ENCODE measurements around the gene TBC1D9.
"Not testable (repeated sequence)": the region's sequence is repeated elsewhere in the genome, so short reads cannot be mapped to it uniquely, and the experiment has no call there.

The TBC1D9 gene

GRCh38 chr4:140790765-140791164, 34.6 kb upstream of the TBC1D9 start:
- peak; percentile 6 for DNase-seq (ENCODE audit: low read depth)
- H3K4me3 ChIP-seq (ENCODE audit: control insufficient read depth, low read depth, low read length) = no peak overlapping the region
- no peak for TF ChIP-seq CTCF (conservative IDR thresholded peaks at IDR 0.05; ENCODE audit: control insufficient read depth, insufficient read depth, low read depth, low read length)

- H3K4me3 ChIP-seq (ENCODE audit: control insufficient read depth, low read depth, low read length) = no peak overlapping the region
- no peak for DNase-seq (ENCODE audit: low read depth)
- TF ChIP-seq CTCF (conservative IDR thresholded peaks at IDR 0.05; ENCODE audit: control insufficient read depth, insufficient read depth, low read depth, low read length) = no peak
These were observed 34.0 kb upstream of the TBC1D9 start for GRCh38 chr4:140790171-140790570.

GRCh38 chr4:140789759-140790158, 33.6 kb upstream of the TBC1D9 start:
- DNase-seq (ENCODE audit: low read depth) = peak; percentile 44
- H3K4me3 ChIP-seq (ENCODE audit: control insufficient read depth, low read depth, low read length) = no peak overlapping the region
- TF ChIP-seq CTCF (conservative IDR thresholded peaks at IDR 0.05; ENCODE audit: control insufficient read depth, insufficient read depth, low read depth, low read length) = no peak

GRCh38 chr4:140782787-140783186, 26.6 kb upstream of the TBC1D9 start:
- not testable (repeated sequence) for DNase-seq (ENCODE audit: low read depth); H3K4me3 ChIP-seq (ENCODE audit: control insufficient read depth, low read depth, low read length)

- DNase-seq (ENCODE audit: low read depth) = no peak
- no peak for TF ChIP-seq CTCF (conservative IDR thresholded peaks at IDR 0.05; ENCODE audit: control insufficient read depth, insufficient read depth, low read depth, low read length)
- no peak overlapping the region for H3K4me3 ChIP-seq (ENCODE audit: control insufficient read depth, low read depth, low read length)
These were observed 25.4 kb upstream of the TBC1D9 start for GRCh38 chr4:140781596-140781995.

GRCh38 chr4:140777894-140778293, 21.7 kb upstream of the TBC1D9 start:
- TF ChIP-seq CTCF (conservative IDR thresholded peaks at IDR 0.05; ENCODE audit: control insufficient read depth, insufficient read depth, low read depth, low read length) = no peak
- no peak for DNase-seq (ENCODE audit: low read depth)
- no peak overlapping the region for H3K4me3 ChIP-seq (ENCODE audit: control insufficient read depth, low read depth, low read length)

- no peak for DNase-seq (ENCODE audit: low read depth)
- H3K4me3 ChIP-seq (ENCODE audit: control insufficient read depth, low read depth, low read length) = no peak overlapping the region
- TF ChIP-seq CTCF (conservative IDR thresholded peaks at IDR 0.05; ENCODE audit: control insufficient read depth, insufficient read depth, low read depth, low read length) = no peak
These were observed 21.2 kb upstream of the TBC1D9 start for GRCh38 chr4:140777386-140777785.
